Hepatocyte (in vitro differentiated cells): Measurements from ENCODE around the gene TECPR1. TPM values are rescaled to one million over a fixed set of nuclear protein-coding genes. Genes with fewer than 3 reads are reported as not detected.

Source experiments
- DNase-seq: peaks from one replicate; pipeline ENCODE4 v3.0.0-alpha.2; 2016; ENCODE audit warnings: low spot score
- H2AFZ ChIP-seq: fragments of 200-600 bp; sonication (generic); 2 replicates; pipeline ENCODE4 v1.6.0; 2016; ENCODE audit warnings: antibody characterized with exemption, mild to moderate bottlenecking
- H3K27ac ChIP-seq: fragments of 200-600 bp; sonication (generic); 2 replicates; pipeline ENCODE4 v1.5.1; 2016; ENCODE audit warnings: mild to moderate bottlenecking
- H3K27me3 ChIP-seq: fragments of 200-600 bp; sonication (generic); 2 replicates; pipeline ENCODE4 v1.6.1; 2016
- H3K36me3 ChIP-seq: fragments of 200-600 bp; sonication (generic); replicated peaks from 2 replicates; pipeline ENCODE4 v1.5.1; 2016; ENCODE audit warnings: low read depth; ENCODE audit not compliant: insufficient read depth
- H3K4me1 ChIP-seq: fragments of 200-600 bp; sonication (generic); 2 replicates; pipeline ENCODE4 v1.5.1; 2016; ENCODE audit warnings: mild to moderate bottlenecking, moderate library complexity; ENCODE audit not compliant: insufficient read depth
- H3K4me2 ChIP-seq: fragments of 200-600 bp; sonication (generic); 2 replicates; pipeline ENCODE4 v1.6.0; 2016
- H3K4me3 ChIP-seq: fragments of 200-600 bp; sonication (generic); 2 replicates; pipeline ENCODE4 v1.5.1; 2016; ENCODE audit warnings: mild to moderate bottlenecking
- H3K79me2 ChIP-seq: fragments of 200-600 bp; sonication (generic); 2 replicates; pipeline ENCODE4 v1.6.0; 2017; ENCODE audit warnings: mild to moderate bottlenecking
- H3K9me2 ChIP-seq: fragments of 200-600 bp; sonication (generic); replicated peaks from 2 replicates; pipeline ENCODE4 v1.6.0; 2017; ENCODE audit warnings: mild to moderate bottlenecking; ENCODE audit not compliant: insufficient read depth
- H3K9me3 ChIP-seq: fragments of 200-600 bp; sonication (generic); 2 replicates; pipeline ENCODE4 v1.5.1; 2016; ENCODE audit warnings: low read depth, mild to moderate bottlenecking
- H4K20me1 ChIP-seq: fragments of 200-600 bp; sonication (generic); 2 replicates; pipeline ENCODE4 v1.6.0; 2016; ENCODE audit warnings: mild to moderate bottlenecking; ENCODE audit not compliant: insufficient read depth, poor library complexity, severe bottlenecking
- EZH2 ChIP-seq: fragments of 200-600 bp; sonication (generic); IDR thresholded peaks from 2 replicates; pipeline ENCODE4 v1.6.1; 2016; ENCODE audit warnings: antibody characterized with exemption, mild to moderate bottlenecking, borderline replicate concordance
- EZH2phosphoT487 ChIP-seq: fragments of 200-600 bp; sonication (generic); IDR thresholded peaks from one replicate; pipeline ENCODE4 v1.6.1; 2018; ENCODE audit warnings: antibody characterized with exemption, mild to moderate bottlenecking, low read depth, moderate library complexity; ENCODE audit not compliant: unreplicated experiment, severe bottlenecking
- WGBS: methylation state at CpG from one replicate; pipeline ENCODE4 v1.1.6; 2016; ENCODE audit warnings: low lambda C conversion rate; ENCODE audit errors: missing lambda C conversion rate; 5-methylcytosine and 5-hydroxymethylcytosine counted together
- polyA plus RNA-seq: library from polyadenylated mRNA; unstranded; fragments of >200 nt; fragmentation: Nextera tagmentation; extraction: Ambion mirVana; gene quantifications from 2 replicates; pipeline ENCODE4 v1.2.1, GENCODE V29; 2016
- total RNA-seq: library from RNA; depleted of rRNA; stranded (reverse); fragments of >200 nt; gene quantifications from 2 replicates; pipeline ENCODE4 v1.2.3, GENCODE V29; 2014
- TF ChIP-seq, protein P1 (sequence below): fragments of 200-600 bp; sonication (generic); IDR thresholded peaks from 2 replicates; pipeline ENCODE4 v1.5.1; 2016; ENCODE audit warnings: antibody characterized with exemption, mild to moderate bottlenecking; ENCODE audit not compliant: poor library complexity

Gene TECPR1
- total and polyA plus RNA-seq, 2 experiments from 2014 or later = 9.8 to 10.7 TPM

DNA sequence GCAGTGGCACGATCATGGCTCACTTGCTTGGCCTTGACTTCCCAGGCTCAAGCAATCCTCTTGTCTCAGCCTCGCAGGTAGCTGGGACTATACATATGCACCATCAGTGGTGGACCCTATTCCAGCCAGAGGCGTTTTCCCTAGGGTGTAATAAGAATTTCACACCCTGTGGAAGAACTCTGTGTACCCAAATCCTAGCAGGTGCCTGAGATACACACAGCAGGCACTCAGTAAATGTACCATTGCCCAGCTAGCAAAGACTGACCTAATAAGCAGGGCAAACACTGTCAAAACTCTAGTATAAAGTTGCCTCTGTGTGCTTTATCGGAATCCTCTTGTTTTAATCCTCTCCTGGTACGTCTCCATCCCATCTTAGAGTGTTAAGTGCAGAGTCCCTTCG, 74.5 kb downstream of the TECPR1 start:
- Histone ChIP-seq H3K27ac (no peak overlapping the region), H3K36me3 (no peaks in the 10 kb centered on the region), H2AFZ (no peak overlapping the region), H3K4me3 (no peak overlapping the region), H3K4me2 (no peak overlapping the region), H4K20me1 (no peaks in the 10 kb centered on the region), H3K9me2 (no peaks in the 10 kb centered on the region), H3K4me1 (peaks cover 14% of the 10 kb centered on the region), H3K9me3 (no peaks in the 10 kb centered on the region), H3K27me3 (no peaks in the 10 kb centered on the region), H3K79me2 (no peaks in the 10 kb centered on the region)
- DNase-seq = no peak
- TF ChIP-seq EZH2phosphoT487 (no peak), EZH2 (no peak)
- TF ChIP-seq, protein P1, sequence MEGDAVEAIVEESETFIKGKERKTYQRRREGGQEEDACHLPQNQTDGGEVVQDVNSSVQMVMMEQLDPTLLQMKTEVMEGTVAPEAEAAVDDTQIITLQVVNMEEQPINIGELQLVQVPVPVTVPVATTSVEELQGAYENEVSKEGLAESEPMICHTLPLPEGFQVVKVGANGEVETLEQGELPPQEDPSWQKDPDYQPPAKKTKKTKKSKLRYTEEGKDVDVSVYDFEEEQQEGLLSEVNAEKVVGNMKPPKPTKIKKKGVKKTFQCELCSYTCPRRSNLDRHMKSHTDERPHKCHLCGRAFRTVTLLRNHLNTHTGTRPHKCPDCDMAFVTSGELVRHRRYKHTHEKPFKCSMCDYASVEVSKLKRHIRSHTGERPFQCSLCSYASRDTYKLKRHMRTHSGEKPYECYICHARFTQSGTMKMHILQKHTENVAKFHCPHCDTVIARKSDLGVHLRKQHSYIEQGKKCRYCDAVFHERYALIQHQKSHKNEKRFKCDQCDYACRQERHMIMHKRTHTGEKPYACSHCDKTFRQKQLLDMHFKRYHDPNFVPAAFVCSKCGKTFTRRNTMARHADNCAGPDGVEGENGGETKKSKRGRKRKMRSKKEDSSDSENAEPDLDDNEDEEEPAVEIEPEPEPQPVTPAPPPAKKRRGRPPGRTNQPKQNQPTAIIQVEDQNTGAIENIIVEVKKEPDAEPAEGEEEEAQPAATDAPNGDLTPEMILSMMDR = no peak
- WGBS = 84% methylated on average over 6 of the region's 6 CpGs

DNA sequence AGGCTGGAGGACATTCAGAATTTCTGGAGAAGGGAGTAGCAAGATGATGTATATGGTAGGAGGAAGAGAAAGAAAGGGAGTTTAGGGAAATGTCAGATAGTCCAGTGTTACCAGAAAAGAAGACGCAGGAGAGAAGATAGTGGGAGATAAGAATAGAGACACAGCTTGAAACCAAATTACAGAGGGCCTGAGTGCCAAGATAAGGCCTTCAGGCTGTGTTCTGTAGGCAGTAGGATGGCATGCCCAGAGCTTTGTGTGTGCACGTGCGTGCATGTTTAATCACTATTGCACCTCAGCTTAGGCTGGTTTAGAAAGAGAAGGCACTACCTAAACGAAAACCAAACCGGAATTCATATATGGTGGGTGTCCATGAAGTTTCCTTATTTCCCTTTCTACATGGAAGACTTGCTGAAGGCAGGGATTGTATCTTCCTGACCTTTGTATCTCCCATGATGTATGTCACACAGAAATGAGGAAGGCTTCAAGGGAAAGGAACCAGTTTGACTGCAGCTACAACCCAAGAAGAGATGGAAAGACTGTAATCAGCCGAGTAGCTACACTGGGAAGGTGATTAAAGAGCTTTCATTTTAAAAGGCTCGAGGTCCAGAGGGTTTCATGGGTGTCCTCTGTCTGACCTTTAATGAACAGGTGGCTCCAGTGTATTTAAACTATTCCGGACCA, 76.6 kb downstream of the TECPR1 start:
- peak overlapping the region; percentile 31 for H3K27ac ChIP-seq
- no peaks in the 10 kb centered on the region for H3K27me3 ChIP-seq
- TF ChIP-seq EZH2 = no peak
- TF ChIP-seq, protein P1 = no peak
- no peak for TF ChIP-seq EZH2phosphoT487
- H3K36me3 ChIP-seq = no peaks in the 10 kb centered on the region
- WGBS = 80% methylated on average over 8 of the region's 8 CpGs
- no peaks in the 10 kb centered on the region for H3K79me2 ChIP-seq
- no peaks in the 10 kb centered on the region for H3K9me3 ChIP-seq
- no peak overlapping the region for H2AFZ ChIP-seq
- H3K4me1 ChIP-seq = peaks cover 18% of the 10 kb centered on the region
- no peaks in the 10 kb centered on the region for H3K9me2 ChIP-seq
- no peaks in the 10 kb centered on the region for H4K20me1 ChIP-seq
- DNase-seq = no peak
- no peak overlapping the region for H3K4me3 ChIP-seq
- H3K4me2 ChIP-seq = peak overlapping the region; percentile 9

DNA sequence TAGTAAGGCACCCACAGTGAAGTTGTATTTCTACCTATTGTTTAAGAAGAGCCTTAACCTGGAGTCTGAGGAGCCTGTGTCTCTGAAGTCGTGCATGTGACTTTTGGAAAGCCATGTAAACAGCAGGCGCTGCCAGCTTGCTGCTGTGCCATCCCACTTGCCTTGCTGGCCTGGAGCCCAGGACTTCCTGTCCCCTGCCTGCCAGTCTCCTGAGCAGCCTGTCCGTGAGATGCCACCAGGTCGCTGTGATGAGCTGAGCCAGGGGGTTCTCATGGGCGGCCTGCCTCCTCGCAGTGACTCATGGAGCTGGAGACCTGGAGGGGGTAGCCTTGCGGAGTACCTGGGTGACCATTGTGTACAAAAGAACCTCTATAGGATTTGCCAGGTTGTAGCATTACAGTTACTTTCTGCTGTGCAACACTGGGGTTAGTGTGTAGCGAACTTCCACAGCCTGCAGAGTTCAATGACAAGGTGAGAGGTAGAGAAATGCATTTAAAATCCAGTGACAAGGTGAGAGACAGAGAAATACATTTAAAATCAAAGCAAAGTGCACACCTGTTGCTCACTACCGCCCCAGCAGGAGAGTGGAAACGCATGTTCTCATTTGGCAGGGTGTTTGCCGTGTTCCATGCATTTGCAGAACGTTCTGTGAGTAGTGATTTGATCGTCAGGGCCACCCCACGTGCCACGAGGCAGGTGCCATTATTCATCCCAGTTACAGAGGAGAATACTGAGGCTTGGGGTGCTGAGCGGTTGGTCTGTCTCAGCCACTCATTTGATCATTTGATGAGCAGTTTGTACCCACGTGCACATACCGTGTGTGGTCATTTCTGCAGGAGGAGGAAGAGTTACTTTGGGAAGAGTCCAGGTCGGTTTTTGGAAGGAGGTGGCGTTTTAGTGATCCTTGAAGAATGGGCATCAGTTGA, 77.4 kb downstream of the TECPR1 start:
- WGBS = 93% methylated on average over 20 of the region's 20 CpGs
- Histone ChIP-seq H3K79me2 (no peaks in the 10 kb centered on the region), H3K36me3 (no peaks in the 10 kb centered on the region), H3K27me3 (no peaks in the 10 kb centered on the region), H2AFZ (no peak overlapping the region), H3K4me3 (no peak overlapping the region), H4K20me1 (no peaks in the 10 kb centered on the region), H3K9me3 (no peaks in the 10 kb centered on the region), H3K27ac (peak overlapping the region; percentile 65), H3K4me2 (no peak overlapping the region), H3K9me2 (no peaks in the 10 kb centered on the region), H3K4me1 (peaks cover 18% of the 10 kb centered on the region)
- TF ChIP-seq EZH2 = no peak
- TF ChIP-seq, protein P1 = no peak
- TF ChIP-seq EZH2phosphoT487 = no peak
- no peak for DNase-seq
